ENCODE data around the gene BCAR1.
A peak's percentile ranks its signal among the peaks of the same experiment; 100 is the strongest.
"Not testable (repeated sequence)": the region's sequence is repeated elsewhere in the genome, so short reads cannot be mapped to it uniquely, and the experiment has no call there.

BCAR1 gene

GRCh38 chr16:75251280-75252048 lies at the start of gene BCAR1:
Gene BCAR1 (minus strand): TSS chr16:75251624. CDS start chr16:75251482, 142 bp downstream.
- peak; percentile 5 for ATAC-seq
- Mint-ChIP-seq H3K27me3 (peaks cover 95% of the 10 kb centered on the region), H3K9me3 (no peaks in the 10 kb centered on the region), H3K4me1 (peaks cover 23% of the 10 kb centered on the region), H3K36me3 (no peaks in the 10 kb centered on the region), H3K4me3 (peak within 1 kb of the TSS; percentile 76), H3K27ac (no peak within 1 kb of the TSS)

GRCh38 chr16:75298267-75298666 lies 46.8 kb upstream of the BCAR1 start:
- Mint-ChIP-seq H3K27ac (no peak overlapping the region), H3K4me1 (no peaks in the 10 kb centered on the region), H3K27me3 (no peaks in the 10 kb centered on the region), H3K4me3 (no peak overlapping the region), H3K36me3 (peaks cover 78% of the 10 kb centered on the region), H3K9me3 (no peaks in the 10 kb centered on the region)
- ATAC-seq: no peak

GRCh38 chr16:75296606-75297005 lies 45.2 kb upstream of the BCAR1 start:
- Mint-ChIP-seq H3K27me3 (no peaks in the 10 kb centered on the region), H3K9me3 (no peaks in the 10 kb centered on the region), H3K36me3 (peaks cover 85% of the 10 kb centered on the region), H3K4me1 (no peaks in the 10 kb centered on the region), H3K4me3 (no peak overlapping the region), H3K27ac (no peak overlapping the region)
- no peak for ATAC-seq

- Mint-ChIP-seq H3K4me1 (no peaks in the 10 kb centered on the region), H3K27ac (no peak overlapping the region), H3K36me3 (peaks cover 82% of the 10 kb centered on the region), H3K4me3 (no peak overlapping the region), H3K9me3 (no peaks in the 10 kb centered on the region), H3K27me3 (no peaks in the 10 kb centered on the region)
- no peak for ATAC-seq
These were observed 43.5 kb upstream of the BCAR1 start for GRCh38 chr16:75294773-75295459.

GRCh38 chr16:75293772-75294171 lies 42.3 kb upstream of the BCAR1 start:
- Mint-ChIP-seq H3K9me3 (no peaks in the 10 kb centered on the region), H3K4me1 (no peaks in the 10 kb centered on the region), H3K27ac (no peak overlapping the region), H3K36me3 (peaks cover 74% of the 10 kb centered on the region), H3K27me3 (no peaks in the 10 kb centered on the region), H3K4me3 (no peak overlapping the region)
- no peak for ATAC-seq

- peaks cover 74% of the 10 kb centered on the region for H3K36me3 Mint-ChIP-seq
- H3K4me1 Mint-ChIP-seq: no peaks in the 10 kb centered on the region
- H3K27me3 Mint-ChIP-seq: no peaks in the 10 kb centered on the region
- no peak overlapping the region for H3K27ac Mint-ChIP-seq
- no peaks in the 10 kb centered on the region for H3K9me3 Mint-ChIP-seq
- no peak overlapping the region for H3K4me3 Mint-ChIP-seq
- no peak for ATAC-seq
These were observed 41.7 kb upstream of the BCAR1 start for GRCh38 chr16:75293173-75293572.

- no peaks in the 10 kb centered on the region for H3K9me3 Mint-ChIP-seq
- no peak overlapping the region for H3K27ac Mint-ChIP-seq
- no peaks in the 10 kb centered on the region for H3K27me3 Mint-ChIP-seq
- H3K4me1 Mint-ChIP-seq: no peaks in the 10 kb centered on the region
- ATAC-seq: no peak
- no peak overlapping the region for H3K4me3 Mint-ChIP-seq
- H3K36me3 Mint-ChIP-seq: peaks cover 69% of the 10 kb centered on the region
These were observed 41.3 kb upstream of the BCAR1 start for GRCh38 chr16:75292691-75293090.

- Mint-ChIP-seq H3K4me1 (no peaks in the 10 kb centered on the region), H3K27me3 (no peaks in the 10 kb centered on the region), H3K36me3 (peaks cover 55% of the 10 kb centered on the region)
These were observed 37.8 kb upstream of the BCAR1 start for GRCh38 chr16:75289189-75289588.

GRCh38 chr16:75288596-75289120 lies 37.2 kb upstream of the BCAR1 start:
- Mint-ChIP-seq H3K4me1 (no peaks in the 10 kb centered on the region), H3K27ac (no peak overlapping the region), H3K9me3 (no peaks in the 10 kb centered on the region), H3K36me3 (peaks cover 53% of the 10 kb centered on the region), H3K4me3 (no peak overlapping the region), H3K27me3 (no peaks in the 10 kb centered on the region)
- ATAC-seq: peak; percentile 63

More at GRCh38 chr16:75289189-75289588, 37.8 kb upstream of the BCAR1 start:
- Mint-ChIP-seq H3K9me3 (no peaks in the 10 kb centered on the region), H3K4me3 (no peak overlapping the region), H3K27ac (no peak overlapping the region)
- no peak for ATAC-seq

- H3K9me3 Mint-ChIP-seq: no peaks in the 10 kb centered on the region
- ATAC-seq: no peak
- no peak overlapping the region for H3K4me3 Mint-ChIP-seq
These were observed 36.8 kb upstream of the BCAR1 start for GRCh38 chr16:75288181-75288580.

GRCh38 chr16:75287708-75288107 lies 36.3 kb upstream of the BCAR1 start:
- H3K36me3 Mint-ChIP-seq: peaks cover 44% of the 10 kb centered on the region
- H3K9me3 Mint-ChIP-seq: no peaks in the 10 kb centered on the region
- H3K4me1 Mint-ChIP-seq: no peaks in the 10 kb centered on the region
- ATAC-seq: no peak
- no peak overlapping the region for H3K27ac Mint-ChIP-seq
- H3K27me3 Mint-ChIP-seq: no peaks in the 10 kb centered on the region
- no peak overlapping the region for H3K4me3 Mint-ChIP-seq

More at GRCh38 chr16:75288181-75288580, 36.8 kb upstream of the BCAR1 start:
- H3K27ac Mint-ChIP-seq: no peak overlapping the region
- no peaks in the 10 kb centered on the region for H3K27me3 Mint-ChIP-seq
- H3K36me3 Mint-ChIP-seq: peaks cover 48% of the 10 kb centered on the region
- H3K4me1 Mint-ChIP-seq: no peaks in the 10 kb centered on the region

- peaks cover 30% of the 10 kb centered on the region for H3K36me3 Mint-ChIP-seq
- H3K27me3 Mint-ChIP-seq: peaks cover 2% of the 10 kb centered on the region
- H3K4me1 Mint-ChIP-seq: no peaks in the 10 kb centered on the region
- no peaks in the 10 kb centered on the region for H3K9me3 Mint-ChIP-seq
- no peak overlapping the region for H3K4me3 Mint-ChIP-seq
- no peak for ATAC-seq
- no peak overlapping the region for H3K27ac Mint-ChIP-seq
These were observed 35.0 kb upstream of the BCAR1 start for GRCh38 chr16:75286389-75286788.

- Mint-ChIP-seq H3K9me3 (no peaks in the 10 kb centered on the region), H3K4me1 (no peaks in the 10 kb centered on the region), H3K36me3 (peaks cover 12% of the 10 kb centered on the region), H3K27ac (no peak overlapping the region), H3K27me3 (peaks cover 26% of the 10 kb centered on the region), H3K4me3 (no peak overlapping the region)
- ATAC-seq: no peak
These were observed 31.2 kb upstream of the BCAR1 start for GRCh38 chr16:75282466-75283281.

GRCh38 chr16:75281826-75282225 lies 30.4 kb upstream of the BCAR1 start:
- H3K27me3 Mint-ChIP-seq: peaks cover 33% of the 10 kb centered on the region

GRCh38 chr16:75281009-75281408 lies 29.6 kb upstream of the BCAR1 start:
- H3K36me3 Mint-ChIP-seq: peaks cover 11% of the 10 kb centered on the region
- not testable (repeated sequence) for H3K4me3 Mint-ChIP-seq, H3K27ac Mint-ChIP-seq, H3K9me3 Mint-ChIP-seq, ATAC-seq, H3K4me1 Mint-ChIP-seq
- peaks cover 33% of the 10 kb centered on the region for H3K27me3 Mint-ChIP-seq

More at GRCh38 chr16:75281826-75282225, 30.4 kb upstream of the BCAR1 start:
- Mint-ChIP-seq H3K4me1 (no peaks in the 10 kb centered on the region), H3K9me3 (no peaks in the 10 kb centered on the region), H3K27ac (no peak overlapping the region), H3K4me3 (no peak overlapping the region), H3K36me3 (peaks cover 12% of the 10 kb centered on the region)
- ATAC-seq: no peak
